SK-N-SH treated with all-trans-retinoic acid at 6 μM for 48 hours (cell line): Measurements from ENCODE around the gene THBS3.

Source experiments
- ARNTL ChIP-seq: fragments of 450-650 bp; formaldehyde crosslinking; IDR thresholded peaks from 2 replicates; pipeline ENCODE4 v1.5.0; 2020; ENCODE audit warnings: low read depth, mild to moderate bottlenecking, moderate library complexity, borderline replicate concordance
- CSRNP3 ChIP-seq: fragments of 250-450 bp; sonication (Bioruptor Pico); IDR thresholded peaks from 2 replicates; pipeline ENCODE4 v1.5.1; 2021; ENCODE audit warnings: mild to moderate bottlenecking, moderate library complexity
- GLIS3 ChIP-seq: fragments of 250-450 bp; sonication (Bioruptor Pico); IDR thresholded peaks from 2 replicates; pipeline ENCODE4 v1.5.0; 2020; ENCODE audit warnings: mild to moderate bottlenecking, moderate library complexity
- PATZ1 ChIP-seq: fragments of 250-450 bp; sonication (Bioruptor Pico); IDR thresholded peaks from 2 replicates; pipeline ENCODE4 v1.8.0; 2020; ENCODE audit warnings: mild to moderate bottlenecking, moderate library complexity, borderline replicate concordance
- RARB ChIP-seq: fragments of 250-450 bp; sonication (Bioruptor Pico); IDR thresholded peaks from 2 replicates; pipeline ENCODE4 v1.8.0; 2021; ENCODE audit warnings: mild to moderate bottlenecking, moderate library complexity
- ZC3H10 ChIP-seq: fragments of 250-450 bp; sonication (Bioruptor Pico); IDR thresholded peaks from 2 replicates; pipeline ENCODE4 v1.5.1; 2021; ENCODE audit warnings: mild to moderate bottlenecking, moderate library complexity
- ZNF565 ChIP-seq: fragments of 450-650 bp; formaldehyde crosslinking; conservative IDR thresholded peaks from 2 replicates; pipeline ENCODE4 v1.5.0; 2020; ENCODE audit warnings: low read depth, mild to moderate bottlenecking, moderate library complexity

- TF ChIP-seq RARB, result no peak
- TF ChIP-seq CSRNP3 (CRISPR knock-in tag), result no peak
- TF ChIP-seq ZNF565 (CRISPR knock-in tag), result no peak
- no peak for TF ChIP-seq ZC3H10 (CRISPR knock-in tag)
- no peak for TF ChIP-seq ARNTL (CRISPR knock-in tag)
- no peak for TF ChIP-seq PATZ1 (CRISPR knock-in tag)
- TF ChIP-seq GLIS3 (CRISPR knock-in tag), result no peak
Measured at GRCh38 chr1:155254228-155254713, 46.6 kb upstream of the THBS3 start.
